Activated CD4-positive, alpha-beta T cell treated with anti-CD3 and anti-CD28 coated beads, Interleukin-2, amount 10 ng/mL, durations not matched to agents 7 days and 5 days (primary cell): Measurements from ENCODE around the gene SMAD3. TPM values are rescaled to one million over a fixed set of nuclear protein-coding genes. Genes with fewer than 3 reads are reported as not detected.
"Not testable (repeated sequence)": the region's sequence is repeated elsewhere in the genome, so short reads cannot be mapped to it uniquely, and the experiment has no call there.

Experiments
- CTCF ChIA-PET: fragments of 350-600 bp; sonication (Branson Sonifier 250); formaldehyde crosslinking; loops from one replicate; lab custom pipeline; 2021; ENCODE audit warnings: antibody characterized with exemption; lab: Charles Lee
- POLR2A ChIA-PET: fragments of 350-600 bp; sonication (Branson Sonifier 250); formaldehyde crosslinking; loops from one replicate; lab custom pipeline; 2021; ENCODE audit warnings: antibody characterized with exemption; lab: Charles Lee
- DNase-seq: peaks from one replicate; pipeline ENCODE4 v3.0.0-alpha.2; 2020
- H3K27ac Mint-ChIP-seq: one replicate; pipeline ENCODE4 v1.8.0; 2021; ENCODE audit warnings: mild to moderate bottlenecking, moderate library complexity, mixed read lengths
- H3K27me3 Mint-ChIP-seq: one replicate; pipeline ENCODE4 v1.8.0; 2021; ENCODE audit warnings: mixed read lengths
- H3K36me3 Mint-ChIP-seq: one replicate; pipeline ENCODE4 v1.8.0; 2021; ENCODE audit warnings: low read depth, mixed read lengths
- H3K4me1 Mint-ChIP-seq: one replicate; pipeline ENCODE4 v1.8.0; 2021; ENCODE audit warnings: mixed read lengths
- H3K4me3 Mint-ChIP-seq: one replicate; pipeline ENCODE4 v1.8.0; 2021; ENCODE audit warnings: mild to moderate bottlenecking, moderate library complexity, mixed read lengths
- H3K9me3 Mint-ChIP-seq: one replicate; pipeline ENCODE4 v1.8.0; 2021; ENCODE audit warnings: mixed read lengths
- total RNA-seq, 2 experiments: library from RNA; stranded (reverse); gene quantifications; one replicate each; pipeline ENCODE4 v1.2.3, GENCODE V29; 2021

SMAD3 gene
- total RNA-seq, 2 experiments from 2014 or later = 81.6 to 83.9 TPM

DNA sequence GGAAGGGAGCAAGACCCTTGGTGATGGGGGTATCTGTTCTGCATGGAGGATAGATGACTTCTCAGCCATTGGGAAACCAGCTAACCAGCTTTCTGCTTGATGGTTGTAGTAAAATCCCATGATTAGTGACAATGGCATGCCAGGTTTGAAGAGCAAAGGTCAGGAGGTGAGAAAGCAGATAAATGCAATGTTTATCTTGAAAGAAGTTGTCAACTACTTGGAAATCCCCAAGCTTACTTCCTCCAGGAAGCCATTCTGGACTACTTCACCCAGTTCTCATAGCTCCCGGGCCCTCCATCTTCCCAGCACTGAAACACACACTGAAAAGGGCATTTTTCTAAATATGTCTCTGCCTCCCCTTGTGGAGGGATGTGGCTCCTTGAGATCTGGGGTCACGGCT, 51.3 kb downstream of the SMAD3 start:
- Mint-ChIP-seq H3K27me3 (no peaks in the 10 kb centered on the region), H3K4me3 (no peak overlapping the region), H3K4me1 (peaks cover 95% of the 10 kb centered on the region), H3K36me3 (peaks cover 73% of the 10 kb centered on the region), H3K27ac (peak overlapping the region; percentile 80), H3K9me3 (peaks cover 7% of the 10 kb centered on the region)
- DNase-seq = no peak
- CTCF ChIA-PET = interaction anchor here (0.6 to 3.2 kb wide), 6 partner anchors 9 to 170 kb away, joined by 3 to 17 read pairs (median 4); no protein-coding TSS in a partner anchor
- POLR2A ChIA-PET = interaction anchor here (1.2 kb wide), 1 partner anchor 14 kb away, joined by 3 read pairs; no protein-coding TSS in a partner anchor

DNA sequence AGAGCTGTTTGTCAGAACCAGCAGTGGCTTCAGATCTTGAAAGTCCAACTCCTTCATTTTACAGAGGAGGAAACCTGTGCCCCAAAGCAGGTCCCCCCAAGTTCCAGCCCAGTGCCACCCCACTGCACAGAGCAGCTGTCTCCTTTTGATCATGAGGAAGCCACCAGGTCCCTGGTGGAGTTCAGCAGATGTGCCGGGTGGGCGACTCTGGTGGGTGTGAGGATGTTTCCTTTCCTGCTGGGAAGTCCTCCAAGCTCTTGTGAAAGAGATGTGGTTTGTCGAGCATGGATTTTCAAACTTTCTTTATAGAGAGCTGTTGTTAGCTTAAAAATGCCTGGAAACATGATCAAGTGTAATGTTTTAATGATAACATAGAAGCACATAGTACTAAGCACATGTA, 52.0 kb downstream of the SMAD3 start:
- no peak overlapping the region for H3K4me3 Mint-ChIP-seq
- CTCF ChIA-PET = interaction anchor here (0.6 to 3.2 kb wide), 5 partner anchors 9 to 170 kb away, joined by 3 to 17 read pairs (median 4); no protein-coding TSS in a partner anchor
- POLR2A ChIA-PET = interaction anchor here (0.6 to 1.2 kb wide), 2 partner anchors 15 to 52 kb away, joined by 3 read pairs; partner anchors contain the start of gene SMAD3
- H3K27me3 Mint-ChIP-seq = no peaks in the 10 kb centered on the region
- H3K36me3 Mint-ChIP-seq = peaks cover 75% of the 10 kb centered on the region
- DNase-seq = no peak
- H3K27ac Mint-ChIP-seq = peak overlapping the region; percentile 80
- peaks cover 98% of the 10 kb centered on the region for H3K4me1 Mint-ChIP-seq
- H3K9me3 Mint-ChIP-seq = peaks cover 7% of the 10 kb centered on the region

GRCh38 chr15:67118808-67119207, 53.4 kb downstream of the SMAD3 start:
- CTCF ChIA-PET = interaction anchor here (0.8 to 3.2 kb wide), 5 partner anchors 9 to 55 kb away, joined by 3 to 17 read pairs (median 3); no protein-coding TSS in a partner anchor
- Mint-ChIP-seq H3K4me1 (peaks cover 98% of the 10 kb centered on the region), H3K27me3 (no peaks in the 10 kb centered on the region), H3K27ac (peak overlapping the region; percentile 81), H3K9me3 (peaks cover 5% of the 10 kb centered on the region), H3K4me3 (peak overlapping the region; percentile 2), H3K36me3 (peaks cover 65% of the 10 kb centered on the region)
- POLR2A ChIA-PET = no interaction called here
- DNase-seq = no peak

DNA sequence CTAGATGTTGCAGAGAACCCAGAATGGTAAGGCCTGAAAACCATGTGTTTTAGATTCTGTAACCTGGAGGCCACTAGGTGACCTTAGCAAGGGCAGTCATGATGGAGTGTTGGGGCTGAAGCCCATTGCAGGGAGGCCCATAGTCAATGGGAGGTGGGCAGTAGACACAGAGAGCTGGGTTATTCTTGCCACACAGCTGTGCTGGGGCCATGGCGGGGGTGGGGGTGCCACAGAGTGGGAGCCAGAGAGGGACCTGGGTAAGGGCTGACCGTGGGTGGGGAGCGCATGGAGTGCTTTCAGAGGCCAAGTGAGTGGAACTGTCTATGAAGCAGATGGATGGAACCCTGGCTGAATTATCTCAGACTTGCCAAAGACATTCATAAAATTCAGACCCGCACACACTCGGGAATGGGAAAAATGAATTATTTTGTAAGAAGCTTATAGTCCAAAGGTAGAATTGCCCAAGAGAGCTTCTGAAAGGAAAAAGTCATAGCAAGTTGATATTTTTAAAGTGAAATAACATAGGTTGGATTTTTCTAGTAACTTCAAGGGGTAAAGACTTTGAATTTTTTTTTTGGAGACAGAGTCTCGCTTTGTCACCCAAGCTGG, 53.9 kb downstream of the SMAD3 start:
- peaks cover 98% of the 10 kb centered on the region for H3K4me1 Mint-ChIP-seq
- peaks cover 62% of the 10 kb centered on the region for H3K36me3 Mint-ChIP-seq
- peak overlapping the region; percentile 81 for H3K27ac Mint-ChIP-seq
- DNase-seq = no peak
- ChIA-PET CTCF (interaction anchor here (0.8 to 1.9 kb wide), 8 partner anchors 10 to 58 kb away, joined by 3 to 8 read pairs (median 3); no protein-coding TSS in a partner anchor), POLR2A (no interaction called here)
- no peaks in the 10 kb centered on the region for H3K27me3 Mint-ChIP-seq
- H3K4me3 Mint-ChIP-seq = peak overlapping the region; percentile 2
- peaks cover 5% of the 10 kb centered on the region for H3K9me3 Mint-ChIP-seq

DNA sequence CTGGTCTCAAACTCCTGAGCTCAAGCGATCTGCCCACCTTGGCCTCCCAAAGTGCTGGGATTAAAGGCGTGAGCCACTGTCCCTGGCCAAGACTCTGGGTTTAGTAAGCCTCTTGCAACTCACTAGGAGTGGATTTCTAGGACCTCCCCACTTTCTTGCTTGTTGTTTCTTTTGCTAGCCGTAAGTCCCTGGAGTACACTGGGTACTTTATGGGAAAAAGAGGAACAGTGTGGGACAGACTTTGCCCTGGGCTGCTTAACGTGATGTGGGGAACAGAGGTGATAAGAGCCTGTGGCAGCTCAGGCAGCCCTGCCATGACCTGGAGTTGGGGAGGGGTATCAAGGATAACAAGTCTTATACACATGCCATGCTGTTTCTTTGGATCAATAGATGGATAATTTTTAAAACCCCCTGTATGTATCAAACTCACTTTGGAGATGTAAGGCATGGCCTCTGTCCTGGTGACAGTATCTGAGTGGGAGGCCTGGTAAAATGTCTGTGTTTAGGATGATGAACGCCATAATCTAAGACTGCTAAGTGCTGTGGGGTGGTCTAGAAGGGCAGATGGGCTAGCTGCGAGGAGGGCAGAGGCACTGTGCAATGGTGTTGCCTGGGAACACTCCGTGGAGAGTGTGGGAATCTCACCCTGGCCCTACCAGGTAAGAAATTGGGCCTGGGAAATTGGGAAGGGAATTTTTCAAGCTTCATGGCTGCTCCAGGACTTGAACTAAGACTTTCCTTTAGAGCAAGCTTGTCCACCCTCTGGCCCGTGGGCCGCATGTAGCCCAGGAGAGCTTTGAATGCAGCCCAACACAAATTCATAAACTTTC, 54.8 kb downstream of the SMAD3 start:
- no peak for DNase-seq
- peak overlapping the region; percentile 89 for H3K27ac Mint-ChIP-seq
- no peaks in the 10 kb centered on the region for H3K27me3 Mint-ChIP-seq
- peaks cover 60% of the 10 kb centered on the region for H3K36me3 Mint-ChIP-seq
- POLR2A ChIA-PET = interaction anchor here (0.5 kb wide), 1 partner anchor 14 kb away, joined by 3 read pairs; no protein-coding TSS in a partner anchor
- peaks cover 5% of the 10 kb centered on the region for H3K9me3 Mint-ChIP-seq
- H3K4me3 Mint-ChIP-seq = peak overlapping the region; percentile 61
- CTCF ChIA-PET = interaction anchor here (1.1 to 3.1 kb wide), 9 partner anchors 9 to 58 kb away, joined by 3 to 13 read pairs (median 3); no protein-coding TSS in a partner anchor
- H3K4me1 Mint-ChIP-seq = peaks cover 96% of the 10 kb centered on the region

- H3K27ac Mint-ChIP-seq = peak overlapping the region; percentile 89
- H3K27me3 Mint-ChIP-seq = no peaks in the 10 kb centered on the region
- H3K9me3 Mint-ChIP-seq = peaks cover 5% of the 10 kb centered on the region
- peaks cover 95% of the 10 kb centered on the region for H3K4me1 Mint-ChIP-seq
- CTCF ChIA-PET = interaction anchor here (0.6 to 3.1 kb wide), 10 partner anchors 10 to 174 kb away, joined by 3 to 13 read pairs (median 3); no protein-coding TSS in a partner anchor
- peak; percentile 82 for DNase-seq
- peak overlapping the region; percentile 61 for H3K4me3 Mint-ChIP-seq
- peaks cover 60% of the 10 kb centered on the region for H3K36me3 Mint-ChIP-seq
- POLR2A ChIA-PET = interaction anchor here (0.5 kb wide), 1 partner anchor 15 kb away, joined by 3 read pairs; no protein-coding TSS in a partner anchor
Measured at GRCh38 chr15:67120839-67121643, 55.6 kb downstream of the SMAD3 start.

- Mint-ChIP-seq H3K9me3 (peaks cover 5% of the 10 kb centered on the region), H3K36me3 (peaks cover 53% of the 10 kb centered on the region), H3K27ac (peak overlapping the region; percentile 89), H3K4me3 (peak overlapping the region; percentile 61), H3K27me3 (no peaks in the 10 kb centered on the region), H3K4me1 (peaks cover 93% of the 10 kb centered on the region)
- ChIA-PET POLR2A (interaction anchor here (2.2 kb wide), 1 partner anchor 13 kb away, joined by 6 read pairs; no protein-coding TSS in a partner anchor), CTCF (interaction anchor here (0.9 to 3.1 kb wide), 9 partner anchors 10 to 175 kb away, joined by 3 to 13 read pairs (median 3); no protein-coding TSS in a partner anchor)
- no peak for DNase-seq
Measured at GRCh38 chr15:67121644-67122605, 56.5 kb downstream of the SMAD3 start.

GRCh38 chr15:67122816-67123215, 57.4 kb downstream of the SMAD3 start:
- H3K4me1 Mint-ChIP-seq = peaks cover 93% of the 10 kb centered on the region
- ChIA-PET CTCF (interaction anchor here (0.5 to 3.1 kb wide), 6 partner anchors 9 to 37 kb away, joined by 3 to 13 read pairs (median 4); no protein-coding TSS in a partner anchor), POLR2A (interaction anchor here (2.2 kb wide), 1 partner anchor 12 kb away, joined by 6 read pairs; no protein-coding TSS in a partner anchor)
- H3K36me3 Mint-ChIP-seq = peaks cover 54% of the 10 kb centered on the region
- not testable (repeated sequence) for H3K27ac Mint-ChIP-seq, DNase-seq, H3K27me3 Mint-ChIP-seq, H3K4me3 Mint-ChIP-seq, H3K9me3 Mint-ChIP-seq

- Mint-ChIP-seq H3K4me1 (peaks cover 93% of the 10 kb centered on the region), H3K36me3 (peaks cover 54% of the 10 kb centered on the region)
- H3K4me3 Mint-ChIP-seq, H3K9me3 Mint-ChIP-seq, DNase-seq, H3K27me3 Mint-ChIP-seq, H3K27ac Mint-ChIP-seq: not testable (repeated sequence)
- POLR2A ChIA-PET = interaction anchor here (2.2 kb wide), 1 partner anchor 12 kb away, joined by 6 read pairs; no protein-coding TSS in a partner anchor
- CTCF ChIA-PET = interaction anchor here (0.5 to 3.1 kb wide), 6 partner anchors 8 to 37 kb away, joined by 3 to 19 read pairs (median 5); no protein-coding TSS in a partner anchor
Measured at GRCh38 chr15:67123291-67123690, 57.9 kb downstream of the SMAD3 start.

GRCh38 chr15:67124111-67124510, 58.7 kb downstream of the SMAD3 start:
- Mint-ChIP-seq H3K27ac (peak overlapping the region; percentile 73), H3K4me3 (no peak overlapping the region), H3K27me3 (no peaks in the 10 kb centered on the region), H3K36me3 (peaks cover 51% of the 10 kb centered on the region), H3K9me3 (no peaks in the 10 kb centered on the region), H3K4me1 (peaks cover 89% of the 10 kb centered on the region)
- CTCF ChIA-PET = interaction anchor here (1.4 to 3.1 kb wide), 2 partner anchors 11 to 23 kb away, joined by 3 to 19 read pairs; no protein-coding TSS in a partner anchor
- no peak for DNase-seq
- POLR2A ChIA-PET = interaction anchor here (2.2 kb wide), 1 partner anchor 11 kb away, joined by 6 read pairs; no protein-coding TSS in a partner anchor
